Measurements from ENCODE around the gene GPR152.

GRCh38 chr11:67437809-67438157 lies 14.7 kb downstream of the GPR152 start:
- no peak for TF ChIP-seq CTCF (IDR thresholded peaks at IDR 0.05; ENCODE audit: low read depth, low read length)
- no peak for TF ChIP-seq EZH2phosphoT487 (IDR thresholded peaks at IDR 0.05; ENCODE audit: low read depth)

All from OCI-LY3 (cell line).